ENCODE measurements around the gene SLC22A6. TPM values are rescaled to one million over a fixed set of nuclear protein-coding genes. Genes with fewer than 3 reads are reported as not detected.

Gene SLC22A6
- total RNA-seq, 1 donor from 2014 or later: not detected

DNA sequence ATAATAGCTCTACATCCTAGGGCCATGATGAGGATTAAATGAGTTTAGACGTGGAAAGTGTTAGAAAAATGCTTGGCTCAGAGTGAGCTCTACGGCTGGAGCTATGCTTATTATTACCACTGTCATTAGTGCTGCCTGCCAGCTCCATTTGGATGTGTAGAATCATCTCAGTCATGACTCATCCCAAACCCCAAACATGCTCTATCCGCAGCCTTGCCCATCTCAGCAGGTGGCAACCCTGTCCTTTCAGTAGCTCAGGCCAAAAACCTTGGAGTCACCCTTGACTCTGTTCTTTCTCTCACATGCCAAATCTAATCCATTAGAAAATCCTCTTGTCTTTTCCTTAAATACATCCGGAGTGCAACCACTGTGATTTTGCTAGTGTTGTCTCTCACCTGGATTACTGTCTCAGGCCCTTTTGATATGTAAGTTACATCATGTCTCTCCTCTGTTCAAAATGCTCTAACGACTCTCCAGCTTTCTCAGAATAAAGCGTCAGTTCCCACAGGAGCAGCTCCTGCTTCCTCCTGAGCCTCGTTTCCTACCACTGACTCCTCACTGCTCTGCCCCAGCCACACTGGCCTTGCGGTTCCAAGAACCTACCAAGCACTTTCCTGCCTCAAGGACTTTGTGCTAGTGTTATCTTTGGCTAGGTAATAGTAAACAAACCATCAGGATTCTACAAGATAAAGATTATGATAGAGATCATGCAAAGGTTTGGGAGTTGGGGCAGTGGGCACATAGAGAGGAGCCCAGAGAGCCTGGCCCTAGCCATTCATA lies 53.1 kb downstream of the SLC22A6 start:
- DNase-seq: peak; percentile 31

- DNase-seq: peak; percentile 36
These were observed 54.1 kb downstream of the SLC22A6 start for GRCh38 chr11:62930666-62931065.

DNA sequence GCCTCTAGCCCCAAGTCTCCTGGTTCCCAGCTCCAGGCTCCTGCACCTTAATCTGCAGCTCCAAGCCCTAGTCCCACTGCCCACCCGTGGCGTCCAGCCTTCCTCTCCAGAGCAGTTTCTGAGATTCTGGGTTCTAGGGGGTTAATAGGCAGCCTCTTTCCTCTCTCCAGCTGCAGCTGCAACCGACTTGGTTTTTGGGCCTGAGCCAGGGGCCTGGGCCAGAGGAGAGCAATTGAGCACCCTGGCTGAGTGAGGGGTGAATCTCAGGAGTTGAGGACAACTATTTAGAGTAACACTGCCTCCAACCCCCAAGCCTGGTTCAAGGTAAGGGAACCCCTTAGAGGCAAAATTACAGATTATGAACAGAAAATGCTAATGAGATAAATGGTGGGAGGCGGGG lies 54.6 kb downstream of the SLC22A6 start:
- no peak for DNase-seq

- DNase-seq: no peak
These were observed 56.8 kb downstream of the SLC22A6 start for GRCh38 chr11:62928011-62928410.

- no peak for DNase-seq
These were observed 57.9 kb downstream of the SLC22A6 start for GRCh38 chr11:62926680-62927455.

Small RNAs within 50 kb of the gene (small RNA-seq; reads per million reads assigned to genes)
- not detected for gene RN7SL259P (ENCODE audit: low replicate concordance)

Other genes starting within 250 kb of the SLC22A6 start
- gene ZBTB3, start 230.8 kb downstream of the SLC22A6 start, total RNA-seq: 7.0 TPM
- 53.7 TPM for gene POLR2G, start 223.4 kb downstream of the SLC22A6 start, total RNA-seq
- 13.8 TPM for gene TAF6L, start 213.6 kb downstream of the SLC22A6 start, total RNA-seq
- 16.9 TPM for gene TMEM179B, start 197.6 kb downstream of the SLC22A6 start, total RNA-seq
- 9.3 TPM for gene TMEM223, start 193.0 kb downstream of the SLC22A6 start, total RNA-seq
- gene NXF1, start 179.5 kb downstream of the SLC22A6 start, total RNA-seq: 33.4 TPM
- 38.2 TPM for gene STX5, start 152.9 kb downstream of the SLC22A6 start, total RNA-seq
- not detected for gene TEX54, start 152.1 kb downstream of the SLC22A6 start, total RNA-seq
- gene WDR74, start 145.4 kb downstream of the SLC22A6 start, total RNA-seq: 36.1 TPM
- 124 TPM for gene SLC3A2, start 104.1 kb downstream of the SLC22A6 start, total RNA-seq
- 0.69 TPM for gene CHRM1, start 63.6 kb downstream of the SLC22A6 start, total RNA-seq
- not detected for gene SLC22A8, start 30.9 kb upstream of the SLC22A6 start, total RNA-seq
- gene SLC22A24, start 159.3 kb upstream of the SLC22A6 start, total RNA-seq: not detected

Data from skin of body (tissue), 3 donors.